ENCODE measurements around the gene RTN4RL1. TPM values are rescaled to one million over a fixed set of nuclear protein-coding genes. Genes with fewer than 3 reads are reported as not detected.
A peak's percentile ranks its signal among the peaks of the same experiment; 100 is the strongest.
"Not testable (repeated sequence)": the region's sequence is repeated elsewhere in the genome, so short reads cannot be mapped to it uniquely, and the experiment has no call there.

Gene RTN4RL1
- total RNA-seq, 2 donors from 2014 or later: 0.32 to 0.37 TPM

DNA sequence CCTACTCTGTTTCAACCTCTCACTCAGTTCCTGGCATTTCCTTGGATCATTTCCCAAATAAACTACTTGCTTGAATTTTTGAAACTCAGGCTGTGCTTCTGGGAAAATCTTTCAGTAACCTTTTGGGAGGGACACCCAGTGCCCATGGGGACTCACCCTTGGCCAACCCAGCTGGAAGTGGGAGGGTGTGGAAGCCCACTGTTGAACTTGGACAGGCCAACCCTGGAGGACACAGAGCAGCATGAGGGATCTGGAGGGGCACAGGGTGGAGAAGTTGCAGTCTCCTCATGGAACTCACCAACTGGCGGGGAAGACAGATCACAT lies 11.2 kb downstream of the RTN4RL1 start:
- intact Hi-C loops (cut with DNase I): no loop called here
- TF ChIP-seq, protein P1, sequence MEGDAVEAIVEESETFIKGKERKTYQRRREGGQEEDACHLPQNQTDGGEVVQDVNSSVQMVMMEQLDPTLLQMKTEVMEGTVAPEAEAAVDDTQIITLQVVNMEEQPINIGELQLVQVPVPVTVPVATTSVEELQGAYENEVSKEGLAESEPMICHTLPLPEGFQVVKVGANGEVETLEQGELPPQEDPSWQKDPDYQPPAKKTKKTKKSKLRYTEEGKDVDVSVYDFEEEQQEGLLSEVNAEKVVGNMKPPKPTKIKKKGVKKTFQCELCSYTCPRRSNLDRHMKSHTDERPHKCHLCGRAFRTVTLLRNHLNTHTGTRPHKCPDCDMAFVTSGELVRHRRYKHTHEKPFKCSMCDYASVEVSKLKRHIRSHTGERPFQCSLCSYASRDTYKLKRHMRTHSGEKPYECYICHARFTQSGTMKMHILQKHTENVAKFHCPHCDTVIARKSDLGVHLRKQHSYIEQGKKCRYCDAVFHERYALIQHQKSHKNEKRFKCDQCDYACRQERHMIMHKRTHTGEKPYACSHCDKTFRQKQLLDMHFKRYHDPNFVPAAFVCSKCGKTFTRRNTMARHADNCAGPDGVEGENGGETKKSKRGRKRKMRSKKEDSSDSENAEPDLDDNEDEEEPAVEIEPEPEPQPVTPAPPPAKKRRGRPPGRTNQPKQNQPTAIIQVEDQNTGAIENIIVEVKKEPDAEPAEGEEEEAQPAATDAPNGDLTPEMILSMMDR (IDR thresholded peaks at IDR 0.05): no peak
- Histone ChIP-seq H3K27me3 (no peaks in the 10 kb centered on the region), H3K36me3 (no peaks in the 10 kb centered on the region), H3K9ac (ENCODE audit: low read depth in 2 of 2, low read length in 2 of 2) (no peak overlapping the region), H3K4me3 (no peak overlapping the region), H3K4me1 (no peaks in the 10 kb centered on the region), H3K9me3 (no peaks in the 10 kb centered on the region), H3K27ac (no peak overlapping the region)
- no peak for DNase-seq

- H3K4me1 ChIP-seq; intact Hi-C loops (cut with DNase I); DNase-seq; H3K9ac ChIP-seq (ENCODE audit: low read depth in 2 of 2, low read length in 2 of 2); H3K27me3 ChIP-seq; H3K27ac ChIP-seq; H3K9me3 ChIP-seq; H3K4me3 ChIP-seq; H3K36me3 ChIP-seq: not testable (repeated sequence)
Observed at GRCh38 chr17:2013220-2013993, 11.7 kb downstream of the RTN4RL1 start.

GRCh38 chr17:2012499-2012898 lies 12.6 kb downstream of the RTN4RL1 start:
- Histone ChIP-seq H3K4me1 (no peaks in the 10 kb centered on the region), H3K9ac (ENCODE audit: low read depth in 2 of 2, low read length in 2 of 2) (no peak overlapping the region), H3K27ac (no peak overlapping the region), H3K36me3 (no peaks in the 10 kb centered on the region), H3K4me3 (no peak overlapping the region), H3K9me3 (no peaks in the 10 kb centered on the region), H3K27me3 (no peaks in the 10 kb centered on the region)
- DNase-seq: no peak
- intact Hi-C loops (cut with DNase I): no loop called here
- TF ChIP-seq, protein P1 (IDR thresholded peaks at IDR 0.05): no peak

- H3K27me3 ChIP-seq: no peaks in the 10 kb centered on the region
- no peak overlapping the region for H3K4me3 ChIP-seq
- no peak for DNase-seq
- intact Hi-C loops (cut with DNase I): no loop called here
- no peaks in the 10 kb centered on the region for H3K4me1 ChIP-seq
- H3K9ac ChIP-seq (ENCODE audit: low read depth in 2 of 2, low read length in 2 of 2): peak overlapping the region in 1 of 2 donors; percentile 43
- H3K36me3 ChIP-seq: no peaks in the 10 kb centered on the region
- TF ChIP-seq, protein P1 (IDR thresholded peaks at IDR 0.05): no peak
- H3K9me3 ChIP-seq: no peaks in the 10 kb centered on the region
- H3K27ac ChIP-seq: no peak overlapping the region
Observed at GRCh38 chr17:2011411-2012371, 13.4 kb downstream of the RTN4RL1 start.

DNA sequence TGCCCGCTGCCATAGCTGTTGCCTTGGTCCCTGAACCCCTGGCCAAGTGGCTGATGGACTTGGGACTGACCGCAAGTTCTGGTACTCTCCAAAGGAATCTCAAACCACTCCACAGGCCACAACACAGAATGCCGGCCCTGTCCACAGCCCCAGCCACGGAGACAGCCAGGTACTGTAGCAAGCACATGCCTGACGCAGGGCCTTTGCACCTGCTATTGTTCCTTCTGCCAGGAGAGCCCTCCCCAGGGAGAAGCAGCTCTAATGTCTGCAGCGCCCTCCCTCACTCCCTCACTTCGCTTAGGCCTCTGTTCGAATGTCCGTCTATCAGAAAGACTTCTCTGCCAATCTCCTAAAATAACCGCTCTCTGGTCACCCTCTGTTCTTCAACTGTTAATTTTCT lies 15.4 kb downstream of the RTN4RL1 start:
- H3K9ac ChIP-seq (ENCODE audit: low read depth in 2 of 2, low read length in 2 of 2): no peak overlapping the region
- H3K4me3 ChIP-seq: no peak overlapping the region
- H3K9me3 ChIP-seq: no peaks in the 10 kb centered on the region
- TF ChIP-seq, protein P1 (IDR thresholded peaks at IDR 0.05): no peak
- no peak for DNase-seq
- H3K27me3 ChIP-seq: no peaks in the 10 kb centered on the region
- no peak overlapping the region for H3K27ac ChIP-seq
- intact Hi-C loops (cut with DNase I): no loop called here
- H3K36me3 ChIP-seq: no peaks in the 10 kb centered on the region
- no peaks in the 10 kb centered on the region for H3K4me1 ChIP-seq

All from colonic mucosa (tissue), 4 donors.